ENCODE data around the gene OR5D14.

The OR5D14 gene

DNA sequence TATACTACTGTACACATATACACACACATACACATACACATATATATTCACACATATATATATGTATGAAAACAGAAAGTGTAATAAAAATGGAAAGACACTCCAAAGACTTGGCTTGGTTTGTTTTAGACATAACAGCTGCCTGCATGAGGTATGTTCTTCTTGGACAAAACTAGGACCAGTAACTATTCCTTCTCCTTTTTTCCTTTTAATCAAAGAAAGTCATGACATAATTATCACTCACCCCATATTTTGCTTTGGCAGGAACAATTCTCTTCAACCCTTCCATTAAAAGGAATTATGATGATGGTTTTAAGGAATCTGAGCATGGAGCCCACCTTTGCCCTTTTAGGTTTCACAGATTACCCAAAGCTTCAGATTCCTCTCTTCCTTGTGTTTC is at the start of gene OR5D14:
OR5D14 (plus strand) TSS at position 301 of the 400 bp plus-strand sequence; CDS start at position 301, 0 bp downstream.
- DNase-seq = no peak

DNA sequence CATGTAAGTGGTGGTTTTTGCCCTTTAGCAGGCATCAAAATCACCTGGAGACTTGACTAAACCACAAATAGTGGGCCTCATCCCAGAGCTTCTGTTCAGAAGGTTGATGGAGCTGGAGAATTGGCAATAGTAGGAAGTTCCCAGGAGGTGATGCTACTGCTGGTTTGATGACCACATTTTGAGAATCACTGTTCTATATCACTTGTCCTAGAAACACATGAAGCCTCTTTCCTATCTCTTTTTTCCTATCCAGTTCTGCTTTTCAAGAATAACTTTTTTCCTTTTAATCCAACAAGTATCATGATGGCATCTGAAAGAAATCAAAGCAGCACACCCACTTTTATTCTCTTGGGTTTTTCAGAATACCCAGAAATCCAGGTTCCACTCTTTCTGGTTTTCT is 22.2 kb upstream of the OR5D14 start, which contains the start of gene OR5D13:
OR5D13 (plus strand) TSS at position 301 of the 400 bp plus-strand sequence; CDS start at position 301, 0 bp downstream.
- no peak for DNase-seq

DNA sequence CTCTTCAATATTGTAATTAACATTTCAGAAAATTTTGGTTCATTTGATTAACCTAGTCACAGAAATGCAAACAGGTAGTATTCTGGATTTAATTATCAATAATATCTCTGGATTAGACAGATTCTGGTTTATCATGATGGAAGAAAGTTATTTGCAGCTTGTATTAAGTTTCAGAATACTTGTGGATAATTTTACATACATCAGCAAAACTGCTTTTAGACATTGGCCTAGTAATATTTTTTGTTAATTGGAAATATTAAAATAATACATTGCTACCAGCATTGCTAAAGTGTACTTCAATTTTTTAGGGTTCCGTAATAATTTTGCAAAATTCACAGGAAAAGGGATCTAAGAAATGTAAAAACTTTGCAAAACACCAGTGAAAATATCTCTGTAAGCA is 3.8 kb upstream of the OR5D14 start:
- no peak for DNase-seq

DNA sequence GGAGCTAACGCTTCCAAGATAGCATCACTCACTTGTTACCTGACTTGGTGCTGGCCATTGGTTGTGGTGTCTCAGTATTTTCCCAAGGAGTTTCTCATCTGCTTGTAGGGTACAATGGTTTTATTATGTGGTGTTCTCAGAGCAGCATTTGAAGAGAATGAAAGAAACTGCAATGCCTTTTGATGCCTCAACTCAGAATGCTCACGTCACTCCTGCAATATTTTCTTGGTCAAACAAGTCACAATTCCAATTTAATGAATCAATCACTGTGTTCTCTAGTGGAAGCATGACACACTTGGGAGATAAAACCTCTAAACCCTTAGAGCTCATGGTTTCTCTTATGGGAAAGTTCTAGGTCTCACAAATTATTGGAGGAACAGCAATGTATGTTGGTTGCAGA is 2.0 kb upstream of the OR5D14 start:
- DNase-seq = no peak

DNA sequence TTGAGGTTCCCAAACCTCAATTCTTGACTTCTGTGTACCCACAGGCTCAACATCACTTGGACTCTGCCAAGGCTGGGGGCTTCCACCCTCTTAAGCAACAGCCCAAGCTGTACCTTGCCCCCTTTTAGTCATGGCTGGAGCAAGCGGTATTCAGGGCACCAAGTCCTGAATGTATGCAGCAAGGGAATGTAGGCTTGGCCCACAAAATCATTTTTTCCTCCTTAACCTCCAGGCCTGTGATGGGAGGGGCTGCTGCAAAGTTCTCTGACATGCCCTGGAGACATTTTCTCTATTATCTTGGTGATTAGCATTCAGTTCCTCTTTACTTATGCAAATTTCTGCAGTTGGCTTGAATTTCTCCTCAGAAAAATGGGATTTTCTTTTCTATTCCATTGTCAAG is 10.9 kb downstream of the OR5D14 start:
- no peak for DNase-seq

DNA sequence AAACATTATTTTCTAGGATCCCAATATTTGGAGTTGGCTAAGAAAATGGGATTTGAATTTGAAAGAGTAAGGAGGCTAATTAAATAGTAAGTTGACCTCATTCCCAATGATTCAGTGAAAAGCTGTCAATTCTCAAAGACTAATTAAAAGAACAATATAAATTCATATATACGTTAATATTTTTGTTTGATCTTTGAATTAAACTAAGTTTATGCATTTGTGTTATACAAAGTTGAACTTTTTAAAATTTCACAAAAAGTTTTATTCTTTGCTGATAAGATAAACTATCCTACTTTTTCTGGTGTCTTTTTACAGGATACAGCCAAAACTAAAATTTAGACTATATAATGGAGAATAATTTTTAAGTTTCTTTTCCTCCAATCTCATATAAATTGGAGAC is 15.7 kb downstream of the OR5D14 start, which contains the start of gene OR5L1:
OR5L1 (plus strand) TSS at position 301 of the 400 bp plus-strand sequence. CDS start 100 bp downstream, outside the sequence.
- DNase-seq = no peak

DNA sequence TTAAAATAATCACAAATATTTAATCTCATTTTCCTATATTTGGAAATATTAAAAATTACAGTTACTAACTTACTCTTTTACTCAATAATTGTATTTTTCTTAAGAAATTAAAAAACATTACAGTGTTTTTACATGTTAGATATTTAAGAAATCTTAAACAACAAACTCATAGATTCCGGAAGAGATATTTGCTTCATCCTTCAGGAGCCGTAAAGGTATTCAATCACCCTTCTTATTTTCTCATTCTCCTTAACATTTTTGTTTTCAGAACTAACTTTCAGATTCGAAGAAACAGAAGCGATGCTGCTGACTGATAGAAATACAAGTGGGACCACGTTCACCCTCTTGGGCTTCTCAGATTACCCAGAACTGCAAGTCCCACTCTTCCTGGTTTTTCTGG is 24.0 kb downstream of the OR5D14 start, which contains the start of gene OR5D18:
OR5D18 (plus strand) TSS at position 301 of the 400 bp plus-strand sequence; CDS start at position 301, 0 bp downstream.
- no peak for DNase-seq

DNA sequence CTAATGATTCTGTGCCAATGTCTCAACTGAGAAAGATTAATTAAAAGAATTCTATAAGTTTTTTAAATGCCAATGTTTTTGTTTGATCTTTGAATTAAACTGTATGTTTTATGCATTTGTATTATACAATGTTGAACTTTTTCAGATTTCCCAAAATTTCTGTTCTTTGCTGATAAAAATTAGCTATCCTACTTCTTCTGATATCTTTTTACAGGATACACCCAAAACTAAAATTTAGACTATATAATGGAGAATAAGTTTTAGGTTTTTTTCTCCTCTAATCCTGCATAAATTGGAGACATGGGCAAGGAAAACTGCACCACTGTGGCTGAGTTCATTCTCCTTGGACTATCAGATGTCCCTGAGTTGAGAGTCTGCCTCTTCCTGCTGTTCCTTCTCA is 31.6 kb downstream of the OR5D14 start, which contains the start of gene OR5L2:
OR5L2 (plus strand) TSS at position 301 of the 400 bp plus-strand sequence; CDS start at position 301, 0 bp downstream.
- no peak for DNase-seq

DNA sequence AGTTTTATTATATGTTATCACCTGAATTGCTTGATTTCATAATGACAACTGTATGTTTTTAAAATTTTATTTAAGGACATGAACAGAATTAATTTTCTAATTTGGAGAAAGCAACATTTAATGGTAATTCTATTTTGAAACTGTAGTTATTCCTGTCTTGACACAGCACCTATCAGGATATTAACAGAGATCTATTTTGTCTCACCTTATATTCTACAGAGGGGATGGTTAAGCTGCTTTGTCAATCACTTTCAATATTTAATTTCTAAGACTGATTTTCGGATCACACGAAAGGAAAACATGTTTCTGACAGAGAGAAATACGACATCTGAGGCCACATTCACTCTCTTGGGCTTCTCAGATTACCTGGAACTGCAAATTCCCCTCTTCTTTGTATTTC is 43.1 kb downstream of the OR5D14 start, which contains the start of gene OR5D16:
OR5D16 (plus strand) TSS at position 301 of the 400 bp plus-strand sequence; CDS start at position 301, 0 bp downstream.
- DNase-seq = no peak
